LNCAP (cell line): Measurements from ENCODE around the gene GNAI3.

Experiments
- CTCF ChIP-seq: fragments of 450-650 bp; IDR thresholded peaks from 2 replicates; pipeline ENCODE4 v1.5.1; 2017; ENCODE audit warnings: mild to moderate bottlenecking

Gene GNAI3

GRCh38 chr1:109535971-109536491 lies 12.4 kb upstream of the GNAI3 start:
- TF ChIP-seq CTCF: no peak

- no peak for TF ChIP-seq CTCF
These were observed 10.8 kb upstream of the GNAI3 start for GRCh38 chr1:109537450-109538178.

- TF ChIP-seq CTCF: no peak
These were observed 9.4 kb upstream of the GNAI3 start for GRCh38 chr1:109538827-109539555.

- TF ChIP-seq CTCF: no peak
These were observed 8.7 kb upstream of the GNAI3 start, which contains the start of gene GPR61 for GRCh38 chr1:109539676-109540075. Gene GPR61 (plus strand): TSS chr1:109539872. CDS start chr1:109543023, 3,151 bp downstream.

- TF ChIP-seq CTCF: no peak
These were observed 7.3 kb upstream of the GNAI3 start for GRCh38 chr1:109541102-109541501.

- TF ChIP-seq CTCF: no peak
These were observed 5.8 kb upstream of the GNAI3 start for GRCh38 chr1:109542657-109543056.

- no peak for TF ChIP-seq CTCF
These were observed 5.0 kb upstream of the GNAI3 start for GRCh38 chr1:109543283-109543987.
